Left lung (tissue), 10 donors: ENCODE measurements around the gene ARSB. TPM values are rescaled to one million over a fixed set of nuclear protein-coding genes. Genes with fewer than 3 reads are reported as not detected.
A peak's percentile ranks its signal among the peaks of the same experiment; 100 is the strongest.
"Not testable (repeated sequence)": the region's sequence is repeated elsewhere in the genome, so short reads cannot be mapped to it uniquely, and the experiment has no call there.

Experiments used
- ATAC-seq: fragments of 200-7000 bp; cut with Tn5 transposase; one replicate; pipeline ENCODE4 v1.9.1; 2020; ENCODE audit warnings: moderate library complexity
- DNase-seq, 4 donors: peaks; one replicate each; pipeline ENCODE4 v3.0.0-alpha.2; 2013 to 2020
- H3K27ac ChIP-seq, 2 donors: fragments of 200-600 bp; sonication (generic) in 1 of 2; one replicate each; pipeline versions ENCODE4 v1.5.0 to v1.8.0; 2020 to 2021
- H3K27me3 ChIP-seq, 2 donors: fragments of 200-600 bp; sonication (generic) in 1 of 2; one replicate each; pipeline versions ENCODE4 v1.5.0 to v1.8.0; 2020 to 2021
- H3K36me3 ChIP-seq, 2 donors: fragments of 200-600 bp; sonication (generic) in 1 of 2; one replicate each; pipeline versions ENCODE4 v1.5.0 to v1.8.0; 2020 to 2021
- H3K4me1 ChIP-seq, 2 donors: fragments of 200-600 bp; one replicate each; pipeline ENCODE4 v1.8.0; 2021
- H3K4me3 ChIP-seq, 2 donors: fragments of 200-600 bp; sonication (generic) in 1 of 2; one replicate each; pipeline versions ENCODE4 v1.5.0 to v1.8.0; 2020 to 2021; ENCODE audit warnings: mild to moderate bottlenecking in 1 of 2
- H3K9me3 ChIP-seq, 2 donors: fragments of 200-600 bp; sonication (generic) in 1 of 2; one replicate each; pipeline versions ENCODE4 v1.5.0 to v1.8.0; 2020 to 2021
- CTCF ChIP-seq, 2 donors: fragments of 200-600 bp; sonication (generic) in 1 of 2; IDR thresholded peaks; one replicate each; pipeline versions ENCODE4 v1.5.0 to v1.8.0; 2021; ENCODE audit warnings: antibody characterized with exemption in 2 of 2
- intact Hi-C, 2 donors: fragments of 100-400 bp; cut with DNase I; formaldehyde crosslinking; loops; one replicate each; pipeline versions ENCODE4 v1.11.2 to v1.14.2; 2022
- polyA plus RNA-seq, 6 donors: library from polyadenylated mRNA; unstranded; fragments of 120-200 nt; gene quantifications; one replicate each; pipeline ENCODE4 v1.2.1, GENCODE V29; 2013; ENCODE audit not compliant: insufficient read length in 6 of 6
- total RNA-seq, 2 donors: library from RNA; stranded (reverse); fragmentation: NEBNext Ultra II Directional; extraction: Animal tissue kit (Norgen Biotek cat#: 25700); gene quantifications; one replicate each; pipeline ENCODE4 v1.2.1, GENCODE V29; 2021
- donor health status: DM: no; HTN: yes; CAD: no.
- donor health status: DM: no; HTN: no; CAD: no.

The ARSB gene
- total and polyA plus RNA-seq, 8 donors: 13.2 to 26.0 (median 16.8) TPM

GRCh38 chr5:78738693-78739300, 246.3 kb downstream of the ARSB start:
- Histone ChIP-seq H3K27me3 (no peaks in the 10 kb centered on the region), H3K4me3 (no peak overlapping the region), H3K9me3 (peaks cover 0 to 3% of the 10 kb centered on the region in 2 donors), H3K36me3 (no peaks in the 10 kb centered on the region), H3K4me1 (no peaks in the 10 kb centered on the region), H3K27ac (no peak overlapping the region)
- intact Hi-C loops: no loop called here
- no peak for TF ChIP-seq CTCF (IDR thresholded peaks at IDR 0.05)
- DNase-seq (no peak), ATAC-seq (peak; percentile 84)

- no peak for TF ChIP-seq CTCF (IDR thresholded peaks at IDR 0.05)
- Histone ChIP-seq H3K36me3 (no peaks in the 10 kb centered on the region), H3K9me3 (peaks cover 0 to 3% of the 10 kb centered on the region in 2 donors), H3K4me1 (no peaks in the 10 kb centered on the region), H3K27me3 (no peaks in the 10 kb centered on the region), H3K27ac (no peak overlapping the region), H3K4me3 (no peak overlapping the region)
- DNase-seq (no peak), ATAC-seq (no peak)
- intact Hi-C loops: no loop called here
Measured at GRCh38 chr5:78738104-78738503, 247.0 kb downstream of the ARSB start.

- intact Hi-C loops: no loop called here
- no peaks in the 10 kb centered on the region for H3K4me1 ChIP-seq
- no peak overlapping the region for H3K27ac ChIP-seq
- ATAC-seq (no peak), DNase-seq (peak in 1 of 4 donors; percentile 6)
- H3K27me3 ChIP-seq: no peaks in the 10 kb centered on the region
- peaks cover 0 to 3% of the 10 kb centered on the region in 2 donors for H3K9me3 ChIP-seq
- H3K4me3 ChIP-seq: no peak overlapping the region
- TF ChIP-seq CTCF (IDR thresholded peaks at IDR 0.05): no peak
- no peaks in the 10 kb centered on the region for H3K36me3 ChIP-seq
Measured at GRCh38 chr5:78735834-78736463, 249.2 kb downstream of the ARSB start.

- H3K4me1 ChIP-seq: no peaks in the 10 kb centered on the region
- H3K4me3 ChIP-seq: no peak overlapping the region
- H3K36me3 ChIP-seq: no peaks in the 10 kb centered on the region
- no peaks in the 10 kb centered on the region for H3K27me3 ChIP-seq
- intact Hi-C loops: no loop called here
- H3K27ac ChIP-seq: no peak overlapping the region
- ATAC-seq (no peak), DNase-seq (no peak)
- TF ChIP-seq CTCF (IDR thresholded peaks at IDR 0.05): no peak
- H3K9me3 ChIP-seq: peaks cover 0 to 3% of the 10 kb centered on the region in 2 donors
Measured at GRCh38 chr5:78734950-78735349, 250.2 kb downstream of the ARSB start.

- Histone ChIP-seq H3K27me3 (no peaks in the 10 kb centered on the region), H3K4me3 (no peak overlapping the region), H3K4me1 (no peaks in the 10 kb centered on the region), H3K36me3 (no peaks in the 10 kb centered on the region), H3K9me3 (peaks cover 0 to 3% of the 10 kb centered on the region in 2 donors), H3K27ac (no peak overlapping the region)
- no peak for TF ChIP-seq CTCF (IDR thresholded peaks at IDR 0.05)
- DNase-seq: peak in 1 of 4 donors; percentile 6
- intact Hi-C loops: no loop called here
- no peak for ATAC-seq
Measured at GRCh38 chr5:78734094-78734845, 250.8 kb downstream of the ARSB start.

GRCh38 chr5:78732721-78733120, 252.4 kb downstream of the ARSB start:
- ATAC-seq, H3K36me3 ChIP-seq, H3K4me3 ChIP-seq, H3K27ac ChIP-seq, H3K4me1 ChIP-seq, H3K9me3 ChIP-seq, H3K27me3 ChIP-seq, intact Hi-C loops: not testable (repeated sequence)
- DNase-seq: peak in 1 of 4 donors; percentile 7
